Panc1 (cell line): ENCODE results near the gene TNFSF13. TPM values are rescaled to one million over a fixed set of nuclear protein-coding genes. Genes with fewer than 3 reads are reported as not detected.

ENCODE experiments used
- ATAC-seq: fragments of 200-7000 bp; cut with Tn5 transposase; 2 replicates; pipeline ENCODE4 v1.9.1; 2020; ENCODE audit warnings: mild to moderate bottlenecking, moderate library complexity
- BruUV-seq: library from RNA; stranded (reverse); fragments of 400-500 nt; replicated peaks from 2 replicates; lab custom pipeline; 2021; lab: Mats Ljungman, UMichigan
- CTCF ChIA-PET: fragments of 300-600 bp; sonication (Branson Sonifier 250); formaldehyde crosslinking; loops from one replicate; lab custom pipeline; 2022; ENCODE audit warnings: antibody characterized with exemption; lab: Charles Lee
- POLR2A ChIA-PET: fragments of 300-600 bp; sonication (Branson Sonifier 250); formaldehyde crosslinking; loops from one replicate; lab custom pipeline; 2022; ENCODE audit warnings: antibody characterized with exemption; lab: Charles Lee
- DNase-seq: peaks from one replicate; pipeline ENCODE4 v3.0.0-alpha.2; 2010; ENCODE audit warnings: low read depth, low spot score
- H3K27ac ChIP-seq: 2 replicates; pipeline ENCODE4 v1.5.1; 2011; ENCODE audit warnings: mild to moderate bottlenecking, low read length, inconsistent platforms
- H3K27me3 ChIP-seq: fragments of 200-500 bp; sonication (Bioruptor generic); 2 replicates; pipeline ENCODE4 v1.6.0; 2014; ENCODE audit warnings: low read length, inconsistent platforms; ENCODE audit not compliant: control insufficient read depth, insufficient read depth
- H3K36me3 ChIP-seq: fragments of 200-500 bp; sonication (Bioruptor generic); 2 replicates; pipeline ENCODE4 v1.5.1; 2014; ENCODE audit warnings: inconsistent platforms, mild to moderate bottlenecking, low read length, moderate library complexity; ENCODE audit not compliant: control insufficient read depth, insufficient read depth
- H3K4me1 ChIP-seq: 2 replicates; pipeline ENCODE4 v1.5.1; 2011; ENCODE audit warnings: inconsistent platforms, mild to moderate bottlenecking, low read length, moderate library complexity; ENCODE audit not compliant: control insufficient read depth, insufficient read depth
- H3K4me3 ChIP-seq, 2 experiments: 2 replicates each; pipeline ENCODE4 v1.5.1; 2011 to 2012; ENCODE audit warnings: low read depth in 2 of 2, low read length in 2 of 2, mild to moderate bottlenecking in 2 of 2, inconsistent platforms in 1 of 2, moderate library complexity in 1 of 2
- H3K9me3 ChIP-seq: fragments of 200-500 bp; sonication (Bioruptor generic); 2 replicates; pipeline ENCODE4 v1.5.1; 2014; ENCODE audit warnings: low read depth, mild to moderate bottlenecking, inconsistent platforms, low read length, moderate library complexity; ENCODE audit not compliant: control insufficient read depth, insufficient read depth
- CTCF ChIP-seq: fragments of 450-650 bp; IDR thresholded peaks from 2 replicates; pipeline ENCODE4 v1.5.1; 2017; ENCODE audit warnings: mild to moderate bottlenecking
- POLR2AphosphoS5 ChIP-seq: IDR thresholded peaks from 2 replicates; pipeline ENCODE4 v1.6.1; 2012; ENCODE audit warnings: mild to moderate bottlenecking, low read depth, low read length, moderate library complexity
- REST ChIP-seq, 2 experiments: IDR thresholded peaks; 2 replicates each; pipeline ENCODE4 v1.6.1; 2011 to 2012; ENCODE audit warnings: low read depth in 2 of 2, control low read depth in 1 of 2, low read length in 1 of 2, mild to moderate bottlenecking in 1 of 2, moderate library complexity in 1 of 2; ENCODE audit not compliant: insufficient read depth in 1 of 2
- SIN3A ChIP-seq: IDR thresholded peaks from 2 replicates; pipeline ENCODE4 v1.6.1; 2012; ENCODE audit warnings: low read depth, mild to moderate bottlenecking, low read length, moderate library complexity, borderline replicate concordance; ENCODE audit not compliant: insufficient read depth
- TCF7L2 ChIP-seq: IDR thresholded peaks from 2 replicates; pipeline ENCODE4 v1.6.1; 2011; ENCODE audit warnings: mild to moderate bottlenecking, low read depth, low read length, inconsistent platforms
- in situ Hi-C: cut with HindIII; loops from 2 replicates; pipeline ENCODE4 v1.10.0; 2016; ENCODE audit warnings: low sequenced_read_pairs, low pct_unique_long_range_greater_than_20kb
- intact Hi-C: fragments of 100-400 bp; cut with micrococcal nuclease; formaldehyde crosslinking; loops from one replicate; pipeline ENCODE4 v1.10.0; 2022; ENCODE audit not compliant: unreplicated experiment
- total RNA-seq: library from RNA; stranded (reverse); gene quantifications from one replicate; pipeline ENCODE4 v1.2.1, GENCODE V29; 2021; ENCODE audit not compliant: unreplicated experiment

Gene TNFSF13
- total RNA-seq, 1 experiment from 2014 or later, result 2.3 TPM

GRCh38 chr17:7563115-7563869, 4.7 kb downstream of the TNFSF13 start:
- intact Hi-C loops (no loop called here), in situ Hi-C loops (no loop called here)
- Histone ChIP-seq H3K4me3 (peak overlapping the region; percentile 66 to 80), H3K36me3 (peaks cover 4% of the 10 kb centered on the region), H3K9me3 (no peaks in the 10 kb centered on the region), H3K27me3 (no peaks in the 10 kb centered on the region), H3K4me1 (peaks cover 21% of the 10 kb centered on the region), H3K27ac (peak overlapping the region; percentile 89; the same call in 1 of the 2 replicates)
- DNase-seq (no peak), ATAC-seq (no peak)
- ChIA-PET POLR2A (no interaction called here), CTCF (no interaction called here)
- no TSS peak for BruUV-seq
- TF ChIP-seq TCF7L2 (no peak), CTCF (no peak), SIN3A (no peak), REST (IDR thresholded peaks at IDR 0.05; ENCODE audit: insufficient read depth in 1 of 2, low read depth in 2 of 2, low read length in 1 of 2) (no peak), POLR2AphosphoS5 (no peak)

GRCh38 chr17:7569571-7569970, 11.0 kb downstream of the TNFSF13 start:
- peaks cover 10% of the 10 kb centered on the region for H3K36me3 ChIP-seq
- intact Hi-C loops, result no loop called here

More at GRCh38 chr17:7569571-7569970, 11.0 kb downstream of the TNFSF13 start:
- peaks cover 6% of the 10 kb centered on the region for H3K4me1 ChIP-seq
- H3K27ac ChIP-seq, result no peak overlapping the region
- no TSS peak for BruUV-seq
- no peak overlapping the region for H3K4me3 ChIP-seq
- no peak for DNase-seq
- TF ChIP-seq REST (IDR thresholded peaks at IDR 0.05; ENCODE audit: insufficient read depth in 1 of 2, low read depth in 2 of 2, low read length in 1 of 2), result no peak
- no peak for TF ChIP-seq CTCF
- no peak for TF ChIP-seq SIN3A
- TF ChIP-seq TCF7L2, result no peak
- no peak for TF ChIP-seq POLR2AphosphoS5
- no peaks in the 10 kb centered on the region for H3K9me3 ChIP-seq
- POLR2A ChIA-PET, result no interaction called here
- no peaks in the 10 kb centered on the region for H3K27me3 ChIP-seq
- no peak for ATAC-seq
- CTCF ChIA-PET, result no interaction called here
- in situ Hi-C loops, result no loop called here
